Astrocyte (in vitro differentiated cells and primary cell): Measurements from ENCODE around the gene GDF10. TPM values are rescaled to one million over a fixed set of nuclear protein-coding genes. Genes with fewer than 3 reads are reported as not detected.

Experiments
- DNase-seq: peaks from one replicate; pipeline ENCODE4 v3.0.0-alpha.2; 2010; ENCODE audit warnings: low read depth
- FAIRE-seq: peaks from 2 replicates; lab custom pipeline; 2011; peaks lifted over from hg19 to GRCh38; lab: Jason Lieb, UNC
- H2AFZ ChIP-seq: 2 replicates; pipeline ENCODE4 v1.6.0; 2012; ENCODE audit warnings: low read depth, low read length, inconsistent platforms
- H3K27ac ChIP-seq: 2 replicates; pipeline ENCODE4 v1.5.1; 2011; ENCODE audit warnings: low read depth, low read length, inconsistent platforms
- H3K27me3 ChIP-seq: 2 replicates; pipeline ENCODE4 v1.6.0; 2011; ENCODE audit warnings: low read length, inconsistent platforms; ENCODE audit not compliant: insufficient read depth
- H3K36me3 ChIP-seq: 2 replicates; pipeline ENCODE4 v1.5.1; 2011; ENCODE audit warnings: low read length, inconsistent platforms; ENCODE audit not compliant: insufficient read depth
- H3K4me1 ChIP-seq: 2 replicates; pipeline ENCODE4 v1.5.1; 2011; ENCODE audit warnings: low read length, inconsistent platforms; ENCODE audit not compliant: insufficient read depth
- H3K4me2 ChIP-seq: 2 replicates; pipeline ENCODE4 v1.6.0; 2012; ENCODE audit warnings: low read length, inconsistent platforms
- H3K4me3 ChIP-seq: 2 replicates; pipeline ENCODE4 v1.5.1; 2011; ENCODE audit warnings: low read depth, mild to moderate bottlenecking, low read length, inconsistent platforms; ENCODE audit not compliant: insufficient read depth
- H3K79me2 ChIP-seq: 2 replicates; pipeline ENCODE4 v1.6.0; 2012; ENCODE audit warnings: mild to moderate bottlenecking, low read length, inconsistent platforms; ENCODE audit not compliant: insufficient read depth
- H3K9ac ChIP-seq: 2 replicates; pipeline ENCODE4 v1.6.0; 2012; ENCODE audit warnings: mild to moderate bottlenecking, low read length, inconsistent platforms
- H3K9me3 ChIP-seq: 2 replicates; pipeline ENCODE4 v1.5.1; 2012; ENCODE audit warnings: low read depth, mild to moderate bottlenecking, low read length, inconsistent platforms; ENCODE audit not compliant: insufficient read depth
- H4K20me1 ChIP-seq: 2 replicates; pipeline ENCODE4 v1.6.0; 2012; ENCODE audit warnings: low read length, inconsistent platforms; ENCODE audit not compliant: insufficient read depth
- H3K27ac Mint-ChIP-seq: one replicate; pipeline ENCODE4 v1.8.0; 2021; ENCODE audit warnings: mild to moderate bottlenecking, mixed read lengths; ENCODE audit not compliant: unreplicated experiment
- H3K27me3 Mint-ChIP-seq: one replicate; pipeline ENCODE4 v1.8.0; 2021; ENCODE audit warnings: low read depth, mixed read lengths; ENCODE audit not compliant: unreplicated experiment
- H3K36me3 Mint-ChIP-seq: one replicate; pipeline ENCODE4 v1.8.0; 2021; ENCODE audit warnings: low read depth, mixed read lengths; ENCODE audit not compliant: unreplicated experiment
- H3K4me1 Mint-ChIP-seq: one replicate; pipeline ENCODE4 v1.8.0; 2021; ENCODE audit warnings: low read depth, mixed read lengths; ENCODE audit not compliant: unreplicated experiment
- H3K4me3 Mint-ChIP-seq: one replicate; pipeline ENCODE4 v1.8.0; 2021; ENCODE audit warnings: mild to moderate bottlenecking, moderate library complexity, mixed read lengths; ENCODE audit not compliant: unreplicated experiment
- H3K9me3 Mint-ChIP-seq: one replicate; pipeline ENCODE4 v1.8.0; 2021; ENCODE audit warnings: mild to moderate bottlenecking, mixed read lengths; ENCODE audit not compliant: unreplicated experiment
- CTCF ChIP-seq: IDR thresholded peaks from 2 replicates; pipeline ENCODE4 v1.5.1; 2011; ENCODE audit warnings: low read depth, mild to moderate bottlenecking, inconsistent platforms, low read length, moderate library complexity; ENCODE audit not compliant: insufficient read depth
- EZH2 ChIP-seq: IDR thresholded peaks from 2 replicates; pipeline ENCODE4 v1.6.1; 2012; ENCODE audit warnings: mild to moderate bottlenecking, low read length, inconsistent platforms; ENCODE audit not compliant: insufficient read depth
- total RNA-seq: library from RNA; stranded (reverse); gene quantifications from 2 replicates; pipeline ENCODE4 v1.2.1, GENCODE V29; 2021

Gene GDF10
- total RNA-seq, 1 donor from 2014 or later, result 2.2 TPM

DNA sequence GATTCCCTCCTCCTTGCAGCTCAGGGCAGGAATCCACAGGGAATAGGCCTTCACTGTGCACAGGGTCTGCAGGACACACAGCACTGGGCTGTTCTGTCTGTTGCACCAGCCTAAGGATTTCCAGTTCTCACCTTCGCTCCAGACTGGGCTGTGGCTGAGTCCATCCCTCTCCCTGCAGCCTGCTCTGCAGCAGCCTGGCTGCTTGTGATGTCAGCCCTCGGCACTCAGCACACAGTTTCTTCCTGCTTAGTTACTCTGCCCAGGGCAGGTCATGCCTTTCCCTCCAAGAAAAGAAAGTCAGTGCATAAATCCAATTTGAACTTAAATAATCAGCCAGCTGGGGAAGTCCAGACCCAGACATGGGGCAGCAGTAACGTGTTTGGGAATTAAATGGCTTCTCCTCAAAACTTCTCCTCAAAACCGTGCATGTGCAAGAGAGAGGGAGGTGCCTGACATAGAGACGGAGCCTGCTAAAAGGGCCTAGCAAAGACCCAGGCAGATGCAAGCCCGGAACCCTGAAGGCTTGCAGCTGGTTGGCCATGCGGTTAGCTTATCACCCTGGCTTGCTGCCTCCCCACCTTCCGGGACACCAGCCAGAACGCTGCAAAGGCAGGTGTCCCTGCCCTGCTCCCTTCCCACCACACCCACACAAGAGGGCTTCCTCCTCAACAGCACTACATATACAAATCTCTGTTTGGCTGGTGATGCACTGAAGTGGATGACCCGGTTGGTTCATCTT, 11.4 kb downstream of the GDF10 start:
- DNase-seq (no peak), FAIRE-seq (no peak)
- Mint-ChIP-seq H3K27ac (no peak overlapping the region), H3K36me3 (no peaks in the 10 kb centered on the region), H3K27me3 (peaks cover 53% of the 10 kb centered on the region), H3K9me3 (no peaks in the 10 kb centered on the region), H3K4me1 (peaks cover 5% of the 10 kb centered on the region), H3K4me3 (no peak overlapping the region)
- no peaks in the 10 kb centered on the region for H3K79me2 ChIP-seq
- no peaks in the 10 kb centered on the region for H4K20me1 ChIP-seq
- H3K27me3 ChIP-seq, result peaks cover 5% of the 10 kb centered on the region
- no peak overlapping the region for H3K4me3 ChIP-seq
- H3K9ac ChIP-seq, result no peak overlapping the region
- no peaks in the 10 kb centered on the region for H3K4me1 ChIP-seq
- no peaks in the 10 kb centered on the region for H3K36me3 ChIP-seq
- H2AFZ ChIP-seq, result no peak overlapping the region
- TF ChIP-seq EZH2, result no peak
- TF ChIP-seq CTCF, result no peak
- no peak overlapping the region for H3K4me2 ChIP-seq
- no peak overlapping the region for H3K27ac ChIP-seq
- no peaks in the 10 kb centered on the region for H3K9me3 ChIP-seq

GRCh38 chr10:47311932-47312662, 12.1 kb downstream of the GDF10 start:
- no peak overlapping the region for H3K4me2 ChIP-seq

More at GRCh38 chr10:47311932-47312662, 12.1 kb downstream of the GDF10 start:
- H2AFZ ChIP-seq, result peak overlapping the region; percentile 39
- H3K36me3 ChIP-seq, result no peaks in the 10 kb centered on the region
- TF ChIP-seq CTCF (peak; percentile 71), EZH2 (no peak)
- Mint-ChIP-seq H3K27me3 (peaks cover 48% of the 10 kb centered on the region), H3K36me3 (no peaks in the 10 kb centered on the region), H3K27ac (no peak overlapping the region), H3K4me1 (peaks cover 5% of the 10 kb centered on the region), H3K9me3 (no peaks in the 10 kb centered on the region), H3K4me3 (no peak overlapping the region)
- H3K9me3 ChIP-seq, result no peaks in the 10 kb centered on the region
- DNase-seq, result peak; percentile 18
- H4K20me1 ChIP-seq, result no peaks in the 10 kb centered on the region
- H3K4me3 ChIP-seq, result no peak overlapping the region
- no peaks in the 10 kb centered on the region for H3K79me2 ChIP-seq
- FAIRE-seq, result no peak
- no peak overlapping the region for H3K27ac ChIP-seq
- H3K9ac ChIP-seq, result no peak overlapping the region
- H3K27me3 ChIP-seq, result peaks cover 5% of the 10 kb centered on the region
- no peaks in the 10 kb centered on the region for H3K4me1 ChIP-seq
